Adrenal gland (tissue), 12 donors: ENCODE measurements around the gene NGFR. TPM values are rescaled to one million over a fixed set of nuclear protein-coding genes. Genes with fewer than 3 reads are reported as not detected.

Source experiments
- DNase-seq, 7 donors: peaks; one replicate each; pipeline ENCODE4 v3.0.0-alpha.2; 2019 to 2020
- H3K27ac ChIP-seq, 5 donors: fragments of 200-600 bp; sonication (generic) in 4 of 5; 1 replicate in 3 of 5; 2 replicates in 2 of 5; pipeline versions ENCODE4 v1.5.1 to v1.8.0; 2016 to 2020; ENCODE audit warnings: mild to moderate bottlenecking in 1 of 5
- H3K27me3 ChIP-seq: fragments of 200-600 bp; 2 replicates; pipeline ENCODE4 v1.8.0; 2021
- H3K36me3 ChIP-seq, 2 donors: fragments of 200-600 bp; replicated peaks in 1 of 2; 1 replicate in 1 of 2; 2 replicates in 1 of 2; pipeline versions ENCODE4 v1.5.1 to v1.8.0; 2018 to 2022
- H3K4me1 ChIP-seq, 2 donors: fragments of 200-600 bp; replicated peaks in 1 of 2; 1 replicate in 1 of 2; 2 replicates in 1 of 2; pipeline versions ENCODE4 v1.5.1 to v1.8.0; 2018 to 2021
- H3K4me3 ChIP-seq, 4 donors: fragments of 200-600 bp; sonication (generic) in 3 of 4; one replicate each; pipeline ENCODE4 v1.5.1; 2016 to 2018
- H3K9me3 ChIP-seq, 3 donors: fragments of 200-600 bp; sonication (generic) in 1 of 3; replicated peaks in 1 of 3; 1 replicate in 2 of 3; 2 replicates in 1 of 3; pipeline versions ENCODE4 v1.5.1 to v1.8.0; 2016 to 2021
- POLR2A ChIP-seq, 2 donors: fragments of 450-650 bp; IDR thresholded peaks; one replicate each; pipeline ENCODE4 v1.6.1; 2017; ENCODE audit warnings: antibody characterized with exemption in 2 of 2, mild to moderate bottlenecking in 2 of 2, moderate library complexity in 1 of 2
- WGBS, 4 donors: extraction: QIAGEN DNeasy Blood & Tissue Kit in 2 of 4; methylation state at CpG; one replicate each; pipeline versions ENCODE4 v1.1.5 to v1.1.7; 2013 to 2017; 5-methylcytosine and 5-hydroxymethylcytosine counted together
- intact Hi-C, 2 donors: fragments of 100-400 bp; cut with DNase I; formaldehyde crosslinking; loops; one replicate each; pipeline versions ENCODE4 v1.14.1 to v1.15.0; 2022 to 2023
- polyA plus RNA-seq, 3 donors: library from polyadenylated mRNA; stranded (reverse); fragments of 200-250 nt in 2 of 3; fragments of 350-450 nt in 1 of 3; fragmentation: Illumina TruSeq in 1 of 3; extraction: RNeasy Lipid Tissue Mini Kit (QIAGEN cat#74804) in 1 of 3; gene quantifications; one replicate each; pipeline ENCODE4 v1.2.3, GENCODE V29; 2013 to 2014
- total RNA-seq, 9 donors: library from RNA; depleted of rRNA in 4 of 9; stranded (reverse); fragments of >200 nt in 4 of 9; fragments of 120-200 nt in 1 of 9; fragmentation: NEBNext Ultra II Directional in 1 of 9; extraction: Animal tissue kit (Norgen Biotek cat#: 25700) in 1 of 9; gene quantifications; one replicate each; pipeline versions ENCODE4 v1.1.0 to v1.2.4, GENCODE V29; 2013 to 2023
- TF ChIP-seq, protein P1 (sequence below), 6 experiments: fragments of 450-650 bp in 4 of 6; fragments of 200-600 bp in 2 of 6; sonication (generic) in 1 of 6; IDR thresholded peaks; 1 replicate in 5 of 6; 2 replicates in 1 of 6; pipeline versions ENCODE4 v1.5.1 to v1.8.0; 2016 to 2021; ENCODE audit warnings: antibody characterized with exemption in 6 of 6, mild to moderate bottlenecking in 2 of 6, moderate library complexity in 1 of 6
- donor health status: healthy with polysubstance abuse.
- donor health status: Bipolar disorder and iron deficiency.
- donor health status: DM: yes; HTN: yes; CAD: no.
- donor health status: DM: no; HTN: no; CAD: no.
- donor health status: DM: no; HTN: no; CAD: no.
- donor health status: DM: yes; HTN: yes; CAD: no.

Gene NGFR
- total and polyA plus RNA-seq, 12 donors: 4.2 to 77.8 (median 25.9) TPM

DNA sequence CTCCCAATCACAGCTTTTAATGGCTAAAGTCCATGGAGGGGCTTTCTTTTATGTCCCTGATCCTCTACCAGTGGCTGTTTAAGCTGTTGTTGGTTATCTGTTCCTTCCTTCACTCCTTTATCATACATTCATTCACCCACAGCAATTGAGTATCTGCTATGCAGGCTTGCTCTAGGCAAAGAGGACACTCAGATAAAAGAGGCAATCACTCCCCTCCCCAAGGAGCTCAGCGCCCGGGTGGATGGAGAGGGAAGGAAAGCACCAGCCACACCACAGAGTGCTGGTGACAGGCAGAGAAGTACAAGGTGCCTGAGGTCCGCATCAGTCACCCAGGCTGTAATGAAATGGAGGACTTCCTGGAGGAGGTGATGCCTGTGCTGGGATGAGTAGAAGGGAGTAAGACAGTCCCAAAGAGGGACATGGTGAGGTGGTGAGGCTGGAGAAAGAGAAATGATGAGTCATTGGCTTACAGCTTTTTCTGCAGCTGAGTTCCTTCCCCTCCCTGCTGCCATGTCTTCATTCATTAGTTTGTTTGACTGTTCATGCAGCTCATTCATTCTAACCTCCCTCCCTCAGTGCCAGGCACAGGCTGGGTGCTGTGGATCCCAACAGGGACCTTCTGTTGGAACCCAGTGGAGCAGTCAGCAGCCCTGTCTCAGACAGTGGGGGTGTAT lies 12.8 kb upstream of the NGFR start:
- no peaks in the 10 kb centered on the region for H3K36me3 ChIP-seq
- H3K27ac ChIP-seq: no peak overlapping the region
- TF ChIP-seq, protein P1, sequence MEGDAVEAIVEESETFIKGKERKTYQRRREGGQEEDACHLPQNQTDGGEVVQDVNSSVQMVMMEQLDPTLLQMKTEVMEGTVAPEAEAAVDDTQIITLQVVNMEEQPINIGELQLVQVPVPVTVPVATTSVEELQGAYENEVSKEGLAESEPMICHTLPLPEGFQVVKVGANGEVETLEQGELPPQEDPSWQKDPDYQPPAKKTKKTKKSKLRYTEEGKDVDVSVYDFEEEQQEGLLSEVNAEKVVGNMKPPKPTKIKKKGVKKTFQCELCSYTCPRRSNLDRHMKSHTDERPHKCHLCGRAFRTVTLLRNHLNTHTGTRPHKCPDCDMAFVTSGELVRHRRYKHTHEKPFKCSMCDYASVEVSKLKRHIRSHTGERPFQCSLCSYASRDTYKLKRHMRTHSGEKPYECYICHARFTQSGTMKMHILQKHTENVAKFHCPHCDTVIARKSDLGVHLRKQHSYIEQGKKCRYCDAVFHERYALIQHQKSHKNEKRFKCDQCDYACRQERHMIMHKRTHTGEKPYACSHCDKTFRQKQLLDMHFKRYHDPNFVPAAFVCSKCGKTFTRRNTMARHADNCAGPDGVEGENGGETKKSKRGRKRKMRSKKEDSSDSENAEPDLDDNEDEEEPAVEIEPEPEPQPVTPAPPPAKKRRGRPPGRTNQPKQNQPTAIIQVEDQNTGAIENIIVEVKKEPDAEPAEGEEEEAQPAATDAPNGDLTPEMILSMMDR (IDR thresholded peaks at IDR 0.05): no peak
- no peak for TF ChIP-seq POLR2A (IDR thresholded peaks at IDR 0.05)
- DNase-seq: no peak
- no peaks in the 10 kb centered on the region for H3K4me1 ChIP-seq
- H3K4me3 ChIP-seq: no peak overlapping the region
- WGBS, 4 donors: 60 to 68% (median 63%) methylated on average over 3 of the region's 3 CpGs
- no peaks in the 10 kb centered on the region for H3K9me3 ChIP-seq
- H3K27me3 ChIP-seq: peaks cover 21% of the 10 kb centered on the region
- intact Hi-C loops: no loop called here

DNA sequence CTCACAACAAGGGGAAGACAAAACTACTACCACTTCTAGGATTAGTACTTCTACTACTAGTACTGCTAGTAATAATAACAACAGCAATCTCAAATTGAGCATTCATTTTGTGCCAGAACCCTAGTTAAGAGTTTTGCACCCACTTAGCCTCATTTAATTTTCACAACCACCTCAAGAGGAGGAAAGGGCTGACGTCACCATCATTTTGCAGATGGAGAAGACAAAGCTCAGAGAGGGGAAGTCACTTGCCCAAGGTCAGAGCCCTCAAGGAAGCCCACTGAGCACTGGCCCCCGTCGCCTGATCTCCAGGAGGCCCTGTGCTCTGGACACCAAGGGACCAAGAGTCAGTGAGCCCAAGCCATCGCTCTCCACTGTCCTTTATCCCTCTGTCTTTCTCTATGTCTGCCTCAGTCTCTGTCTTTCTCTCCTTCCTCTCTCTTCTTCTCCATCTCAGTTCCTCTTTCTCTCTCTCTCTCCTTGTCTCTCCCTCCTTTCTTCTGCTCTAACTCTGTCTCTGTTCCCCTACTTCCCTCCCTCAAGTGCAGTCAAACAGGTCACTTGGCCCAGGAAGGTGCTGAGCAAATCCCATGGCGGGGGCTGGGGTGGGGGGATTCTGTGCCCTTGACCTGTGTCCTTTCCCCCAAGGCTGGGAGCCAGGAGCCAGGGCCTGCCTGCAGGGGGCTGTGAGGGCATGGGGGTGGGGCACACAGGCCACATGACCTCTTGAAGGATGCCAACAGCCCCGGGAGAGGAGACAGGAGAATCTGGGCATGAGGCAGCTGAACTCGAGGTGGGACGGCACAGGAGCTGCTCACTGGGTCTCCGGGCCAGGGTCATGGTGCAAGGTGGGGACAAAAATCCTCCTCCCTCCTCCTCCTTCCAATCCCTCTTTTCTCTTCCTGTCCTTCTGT lies 11.2 kb upstream of the NGFR start:
- H3K4me1 ChIP-seq: no peaks in the 10 kb centered on the region
- H3K27me3 ChIP-seq: peaks cover 24% of the 10 kb centered on the region
- no peak overlapping the region for H3K4me3 ChIP-seq
- WGBS, 4 donors: 55 to 65% (median 62%) methylated on average over 9 of the region's 9 CpGs
- H3K36me3 ChIP-seq: no peaks in the 10 kb centered on the region
- intact Hi-C loops: no loop called here
- DNase-seq: no peak
- no peak overlapping the region for H3K27ac ChIP-seq
- H3K9me3 ChIP-seq: no peaks in the 10 kb centered on the region
- TF ChIP-seq POLR2A (IDR thresholded peaks at IDR 0.05): no peak
- TF ChIP-seq, protein P1 (IDR thresholded peaks at IDR 0.05): no peak

DNA sequence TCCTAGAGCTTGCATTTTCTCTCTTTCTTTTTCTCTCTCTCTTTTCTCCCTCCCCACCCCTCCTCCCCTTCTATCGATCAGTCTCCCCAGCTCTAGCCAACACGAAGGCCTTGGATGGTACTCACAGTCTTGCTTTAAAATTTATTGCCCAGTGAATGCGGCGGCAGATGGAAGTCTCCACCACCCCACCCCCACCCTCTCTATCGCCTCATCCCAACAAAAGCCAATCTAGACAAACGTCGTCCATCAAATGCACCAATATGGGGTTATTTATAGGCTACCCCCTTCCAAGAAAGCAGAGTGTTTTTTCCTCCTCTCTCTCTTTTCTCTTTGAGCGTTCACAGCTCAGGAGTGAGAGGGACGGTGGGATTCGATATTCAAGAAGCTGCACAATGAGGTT lies 10.5 kb upstream of the NGFR start:
- Histone ChIP-seq H3K9me3 (no peaks in the 10 kb centered on the region), H3K36me3 (no peaks in the 10 kb centered on the region), H3K27ac (no peak overlapping the region), H3K4me1 (no peaks in the 10 kb centered on the region), H3K27me3 (peaks cover 24% of the 10 kb centered on the region), H3K4me3 (no peak overlapping the region)
- 40 to 53% (median 47%) methylated on average over 10 of the region's 10 CpGs for WGBS, 4 donors
- no peak for TF ChIP-seq POLR2A (IDR thresholded peaks at IDR 0.05)
- TF ChIP-seq, protein P1 (IDR thresholded peaks at IDR 0.05): no peak
- intact Hi-C loops: no loop called here
- DNase-seq: no peak

DNA sequence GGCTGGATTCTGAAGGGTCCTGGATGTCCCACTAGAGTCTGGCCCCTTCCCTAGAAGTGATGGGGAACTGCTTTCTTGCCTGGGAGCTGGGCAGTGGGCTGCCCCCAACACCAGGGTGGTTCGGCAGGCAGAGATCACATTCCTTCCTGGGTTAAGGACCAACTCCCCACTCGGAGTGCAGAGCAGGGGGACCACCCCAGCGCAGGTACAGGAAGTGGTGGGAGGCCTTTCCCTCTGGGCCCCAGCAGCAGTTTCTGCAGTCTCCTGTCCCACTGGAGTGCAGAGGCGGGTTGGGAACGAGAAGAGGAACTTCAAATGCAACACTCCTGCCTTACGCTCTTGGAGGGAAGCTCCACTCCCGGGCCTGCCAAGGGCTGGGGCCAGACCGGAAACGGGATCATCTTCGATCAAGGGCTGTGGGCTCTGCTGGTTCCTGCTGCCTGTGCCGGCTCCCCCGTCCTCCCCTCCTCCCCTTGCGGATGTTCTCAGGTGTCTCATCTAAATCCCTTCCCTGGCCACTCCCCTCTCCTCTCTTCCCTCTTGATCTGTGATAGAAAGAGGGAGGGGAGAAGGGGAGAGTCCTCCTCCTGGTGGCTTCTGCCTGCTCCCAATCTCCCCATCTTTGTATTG lies 9.0 kb upstream of the NGFR start:
- WGBS, 4 donors: 19 to 40% (median 25%) methylated on average over 7 to 13 of the region's 13 CpGs
- H3K36me3 ChIP-seq: no peaks in the 10 kb centered on the region
- H3K4me1 ChIP-seq: no peaks in the 10 kb centered on the region
- H3K4me3 ChIP-seq: no peak overlapping the region
- peak in 2 of 7 donors; percentile 24 to 52 for DNase-seq
- intact Hi-C loops: no loop called here
- peaks cover 21% of the 10 kb centered on the region for H3K27me3 ChIP-seq
- peak overlapping the region in 1 of 5 donors; percentile 45 for H3K27ac ChIP-seq
- TF ChIP-seq POLR2A (IDR thresholded peaks at IDR 0.05): no peak
- TF ChIP-seq, protein P1 (IDR thresholded peaks at IDR 0.05): no peak
- no peaks in the 10 kb centered on the region for H3K9me3 ChIP-seq
